ENCODE measurements around the gene PTGR3. TPM values are rescaled to one million over a fixed set of nuclear protein-coding genes. Genes with fewer than 3 reads are reported as not detected.

The PTGR3 gene
- total RNA-seq, 4 donors from 2014 or later = 16.9 to 24.3 (median 21.1) TPM

DNA sequence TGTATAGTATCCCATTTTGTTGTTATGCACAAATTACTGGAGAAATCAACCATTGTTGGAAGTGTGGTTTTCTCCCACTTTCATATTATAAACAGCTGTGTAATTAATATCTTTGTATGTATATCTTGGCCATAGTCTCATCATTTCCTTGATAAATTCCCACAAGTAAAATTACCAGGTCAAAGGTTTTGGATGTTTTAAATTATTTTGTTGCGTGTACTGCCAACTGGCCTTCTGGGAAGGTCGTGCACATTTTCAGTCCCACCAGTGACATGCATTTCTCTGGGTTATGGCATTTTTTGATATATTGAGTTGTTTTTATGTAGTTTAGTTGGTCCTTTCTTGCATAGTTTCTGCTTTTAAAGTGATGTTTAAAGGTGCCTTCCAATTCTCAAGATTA lies 43.2 kb upstream of the PTGR3 start:
- no peak for DNase-seq (ENCODE audit: low spot score)
- no peak for TF ChIP-seq CTCF (IDR thresholded peaks at IDR 0.05)
- ATAC-seq (ENCODE audit: low FRiP score) = no peak

DNA sequence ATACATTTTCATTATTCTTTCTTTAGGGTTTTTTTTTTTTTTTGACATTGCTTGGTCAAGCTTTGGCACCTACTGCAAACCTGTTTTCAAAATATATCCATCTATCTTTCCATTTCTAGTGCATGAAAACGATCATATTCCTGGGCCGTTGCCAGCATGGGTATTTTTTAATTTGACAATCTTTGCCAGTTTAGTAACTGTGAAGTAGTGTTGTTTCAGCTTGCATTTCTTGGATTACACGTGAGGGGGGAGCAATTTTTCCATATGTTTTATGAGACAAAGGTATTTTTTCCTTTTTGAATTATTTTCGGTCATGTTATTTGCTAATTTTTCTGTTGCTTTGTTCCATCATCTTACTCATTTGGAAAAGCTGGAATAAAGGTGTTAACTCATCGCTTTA lies 42.5 kb upstream of the PTGR3 start:
- DNase-seq (ENCODE audit: low spot score) (no peak), ATAC-seq (ENCODE audit: low FRiP score) (no peak)
- TF ChIP-seq CTCF (IDR thresholded peaks at IDR 0.05) = no peak

GRCh38 chr18:75250471-75250821 lies 41.5 kb upstream of the PTGR3 start:
- TF ChIP-seq CTCF (IDR thresholded peaks at IDR 0.05) = no peak
- DNase-seq (ENCODE audit: low spot score) = no peak
- no peak for ATAC-seq (ENCODE audit: low FRiP score)

DNA sequence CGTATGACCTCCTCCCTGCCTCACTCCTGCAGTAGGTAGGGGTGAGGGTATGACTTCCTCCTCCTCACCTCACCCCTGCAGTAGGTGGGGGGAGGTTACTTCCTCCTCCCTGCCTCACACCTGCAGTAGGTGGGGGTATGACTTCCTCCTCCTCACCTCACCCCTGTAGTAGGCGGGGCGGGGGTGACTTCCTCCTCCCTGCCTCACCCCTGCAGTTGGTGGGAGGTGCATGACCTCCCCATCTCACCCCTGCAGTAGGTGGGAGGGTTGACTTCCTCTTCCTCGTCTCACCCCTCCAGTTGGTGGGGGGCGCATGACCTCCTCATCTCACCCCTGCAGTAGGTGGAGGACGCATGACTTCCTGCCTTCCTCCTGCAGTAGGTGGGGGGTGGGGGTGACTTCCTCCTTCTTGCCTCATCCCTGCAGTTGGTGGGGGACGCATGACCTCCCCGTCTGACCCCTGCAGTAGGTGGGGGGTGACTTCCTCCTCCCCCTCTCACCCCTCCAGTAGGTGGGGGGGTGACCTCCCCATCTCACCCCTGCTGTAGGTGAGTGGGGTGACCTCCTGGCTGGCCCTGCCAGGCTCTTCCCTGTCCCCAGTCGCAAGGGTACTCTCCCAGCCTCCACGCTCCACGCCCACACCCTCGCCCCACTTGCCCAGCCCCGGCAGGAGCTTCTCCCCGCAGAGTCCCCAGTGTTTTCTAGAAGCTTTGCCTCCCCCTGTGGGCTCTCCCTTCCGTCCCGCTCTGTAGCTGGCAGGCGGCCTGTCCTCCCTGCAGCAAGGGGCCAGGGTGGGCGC lies 40.9 kb upstream of the PTGR3 start:
- DNase-seq (ENCODE audit: low spot score) (no peak), ATAC-seq (ENCODE audit: low FRiP score) (no peak)
- no peak for TF ChIP-seq CTCF (IDR thresholded peaks at IDR 0.05)

GRCh38 chr18:75249175-75249518 lies 40.2 kb upstream of the PTGR3 start:
- ATAC-seq (ENCODE audit: low FRiP score) = no peak
- TF ChIP-seq CTCF (IDR thresholded peaks at IDR 0.05) = no peak
- no peak for DNase-seq (ENCODE audit: low spot score)

DNA sequence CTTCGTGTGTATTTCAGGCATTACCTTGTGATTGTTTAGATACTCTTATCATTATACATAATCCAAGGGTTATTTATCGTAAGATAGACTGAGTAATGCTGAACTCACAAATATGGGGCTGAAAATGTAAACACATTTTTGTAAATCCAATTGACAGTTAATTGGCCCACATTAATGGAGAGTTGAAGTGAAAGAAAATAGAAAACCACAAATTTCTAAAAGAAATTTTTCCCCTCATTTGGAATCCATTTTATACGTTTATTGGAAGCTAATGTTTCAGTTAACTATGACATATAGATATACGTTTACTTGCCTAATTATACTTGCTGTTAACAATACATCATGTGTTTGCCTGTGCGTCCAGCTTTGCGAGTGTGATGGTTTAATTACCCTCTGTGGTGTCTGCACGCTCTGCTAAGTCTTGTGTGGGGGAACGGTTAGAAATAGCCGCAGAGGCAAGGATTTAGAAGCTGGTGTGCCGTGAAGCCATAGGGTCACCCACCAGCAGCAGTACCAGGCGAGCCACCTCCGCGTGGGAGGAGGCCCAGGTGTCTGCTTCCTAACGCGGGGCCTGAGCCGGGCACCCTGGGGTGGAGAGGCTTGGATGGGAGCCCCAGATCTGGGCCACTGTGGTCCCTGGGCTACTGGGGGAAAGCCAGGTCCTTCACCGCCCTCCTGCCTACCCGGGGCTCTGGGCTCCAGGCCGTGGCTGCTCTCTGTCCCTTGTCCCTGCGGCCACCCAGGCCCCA lies 39.7 kb upstream of the PTGR3 start:
- no peak for TF ChIP-seq CTCF (IDR thresholded peaks at IDR 0.05)
- DNase-seq (ENCODE audit: low spot score) (no peak), ATAC-seq (ENCODE audit: low FRiP score) (no peak)
